22Rv1 (cell line): Measurements from ENCODE around the gene KREMEN1.

ENCODE experiments used
- ZFX ChIP-seq: fragments of 450-650 bp; IDR thresholded peaks from 2 replicates; pipeline ENCODE4 v1.6.1; 2017; ENCODE audit warnings: antibody characterized with exemption, borderline replicate concordance
- TF ChIP-seq, protein P1 (sequence below): fragments of 450-650 bp; IDR thresholded peaks from 2 replicates; pipeline ENCODE4 v1.5.1; 2017; ENCODE audit warnings: mild to moderate bottlenecking

DNA sequence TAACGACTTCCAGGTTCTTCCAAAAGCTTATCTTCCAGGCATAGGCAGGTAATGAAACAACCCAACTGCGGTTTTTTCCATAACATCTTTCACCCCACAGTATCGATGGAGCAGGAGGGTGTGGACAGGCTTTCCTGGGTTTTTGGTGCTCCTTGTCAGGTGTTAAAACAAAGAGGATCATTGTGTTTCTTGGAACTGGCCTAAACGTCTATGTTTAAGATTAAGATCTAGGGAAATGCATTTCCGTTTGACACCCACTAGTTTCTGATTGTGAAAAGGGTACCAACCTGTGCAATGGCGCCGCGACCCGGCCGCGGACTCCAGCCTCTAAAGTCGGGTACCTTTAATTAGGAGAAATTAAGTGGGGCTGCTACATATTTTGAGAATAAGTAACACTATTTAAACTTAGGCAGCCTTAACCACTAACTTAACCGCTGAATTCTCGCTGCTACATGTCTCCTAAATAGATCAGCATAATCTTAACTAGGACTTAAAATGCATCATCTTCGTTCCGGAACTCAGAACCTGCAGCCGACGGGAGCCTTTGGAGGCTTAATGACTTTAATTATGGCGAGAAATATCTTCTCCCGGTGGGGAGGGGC is 42.7 kb upstream of the KREMEN1 start:
- TF ChIP-seq, protein P1, sequence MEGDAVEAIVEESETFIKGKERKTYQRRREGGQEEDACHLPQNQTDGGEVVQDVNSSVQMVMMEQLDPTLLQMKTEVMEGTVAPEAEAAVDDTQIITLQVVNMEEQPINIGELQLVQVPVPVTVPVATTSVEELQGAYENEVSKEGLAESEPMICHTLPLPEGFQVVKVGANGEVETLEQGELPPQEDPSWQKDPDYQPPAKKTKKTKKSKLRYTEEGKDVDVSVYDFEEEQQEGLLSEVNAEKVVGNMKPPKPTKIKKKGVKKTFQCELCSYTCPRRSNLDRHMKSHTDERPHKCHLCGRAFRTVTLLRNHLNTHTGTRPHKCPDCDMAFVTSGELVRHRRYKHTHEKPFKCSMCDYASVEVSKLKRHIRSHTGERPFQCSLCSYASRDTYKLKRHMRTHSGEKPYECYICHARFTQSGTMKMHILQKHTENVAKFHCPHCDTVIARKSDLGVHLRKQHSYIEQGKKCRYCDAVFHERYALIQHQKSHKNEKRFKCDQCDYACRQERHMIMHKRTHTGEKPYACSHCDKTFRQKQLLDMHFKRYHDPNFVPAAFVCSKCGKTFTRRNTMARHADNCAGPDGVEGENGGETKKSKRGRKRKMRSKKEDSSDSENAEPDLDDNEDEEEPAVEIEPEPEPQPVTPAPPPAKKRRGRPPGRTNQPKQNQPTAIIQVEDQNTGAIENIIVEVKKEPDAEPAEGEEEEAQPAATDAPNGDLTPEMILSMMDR = no peak
- no peak for TF ChIP-seq ZFX
